Osteoblast (primary cell): ENCODE measurements around the gene BMS1. TPM values are rescaled to one million over a fixed set of nuclear protein-coding genes. Genes with fewer than 3 reads are reported as not detected.

ENCODE experiments used
- DNase-seq: peaks from one replicate; pipeline ENCODE4 v3.0.0; 2011; ENCODE audit warnings: low spot score, mixed read lengths; ENCODE audit not compliant: insufficient read length; ENCODE audit errors: missing footprints
- H2AFZ ChIP-seq: 2 replicates; pipeline ENCODE4 v1.6.0; 2011; ENCODE audit warnings: mild to moderate bottlenecking, low read length
- H3K27ac ChIP-seq: 2 replicates; pipeline ENCODE4 v1.5.1; 2011; ENCODE audit warnings: mild to moderate bottlenecking, low read depth, low read length, moderate library complexity
- H3K27me3 ChIP-seq: 2 replicates; pipeline ENCODE4 v1.6.0; 2012; ENCODE audit warnings: mild to moderate bottlenecking, control low read depth, inconsistent platforms, low read length, moderate library complexity; ENCODE audit not compliant: insufficient read depth
- H3K36me3 ChIP-seq: 2 replicates; pipeline ENCODE4 v1.5.1; 2011; ENCODE audit warnings: mild to moderate bottlenecking, low read length, control low read depth, moderate library complexity; ENCODE audit not compliant: insufficient read depth
- H3K4me1 ChIP-seq: 2 replicates; pipeline ENCODE4 v1.5.1; 2011; ENCODE audit warnings: mild to moderate bottlenecking, low read length, control low read depth, moderate library complexity; ENCODE audit not compliant: insufficient read depth
- H3K4me2 ChIP-seq: 2 replicates; pipeline ENCODE4 v1.6.0; 2011; ENCODE audit warnings: mild to moderate bottlenecking, low read length; ENCODE audit not compliant: insufficient read depth
- H3K4me3 ChIP-seq: fragments of 200-600 bp; sonication (generic); 3 replicates; pipeline ENCODE4 v1.5.1; 2012; ENCODE audit warnings: mild to moderate bottlenecking, low read length, inconsistent platforms; ENCODE audit not compliant: insufficient read depth
- H3K79me2 ChIP-seq: 2 replicates; pipeline ENCODE4 v1.6.0; 2012; ENCODE audit warnings: mild to moderate bottlenecking, low read length, control low read depth, inconsistent platforms; ENCODE audit not compliant: insufficient read depth
- H3K9me3 ChIP-seq: 2 replicates; pipeline ENCODE4 v1.5.1; 2011; ENCODE audit warnings: low read depth, low read length, control low read depth
- H4K20me1 ChIP-seq: 2 replicates; pipeline ENCODE4 v1.6.0; 2012; ENCODE audit warnings: mild to moderate bottlenecking, low read length, control low read depth; ENCODE audit not compliant: insufficient read depth
- CTCF ChIP-seq: IDR thresholded peaks from 2 replicates; pipeline ENCODE4 v1.5.1; 2011; ENCODE audit warnings: mild to moderate bottlenecking, low read depth, low read length, moderate library complexity; ENCODE audit errors: extremely low read depth
- small RNA-seq: library from RNA; depleted of rRNA; stranded (forward); fragments of <200 nt; gene quantifications from one replicate; pipeline ENCODE3, GENCODE V24; 2012
- total RNA-seq: library from RNA; depleted of rRNA; stranded (reverse); fragments of >200 nt; gene quantifications from 2 replicates; pipeline ENCODE4 v1.2.3, GENCODE V29; 2012

Gene BMS1
- total RNA-seq, 1 donor: 14.5 TPM

GRCh38 chr10:42878821-42879195, 96.2 kb downstream of the BMS1 start:
- no peaks in the 10 kb centered on the region for H3K36me3 ChIP-seq
- TF ChIP-seq CTCF: no peak
- H3K4me3 ChIP-seq: no peak overlapping the region
- DNase-seq: peak; percentile 84
- H3K4me1 ChIP-seq: no peaks in the 10 kb centered on the region
- no peaks in the 10 kb centered on the region for H4K20me1 ChIP-seq
- no peaks in the 10 kb centered on the region for H3K27me3 ChIP-seq
- H3K79me2 ChIP-seq: no peaks in the 10 kb centered on the region
- no peak overlapping the region for H3K4me2 ChIP-seq
- no peaks in the 10 kb centered on the region for H3K9me3 ChIP-seq
- no peak overlapping the region for H2AFZ ChIP-seq
- no peak overlapping the region for H3K27ac ChIP-seq

GRCh38 chr10:42879380-42880254, 97.0 kb downstream of the BMS1 start:
- no peak for DNase-seq
- H3K4me3 ChIP-seq: no peak overlapping the region
- no peaks in the 10 kb centered on the region for H3K4me1 ChIP-seq
- no peaks in the 10 kb centered on the region for H3K79me2 ChIP-seq
- H2AFZ ChIP-seq: no peak overlapping the region
- no peak overlapping the region for H3K27ac ChIP-seq
- no peaks in the 10 kb centered on the region for H3K9me3 ChIP-seq
- H4K20me1 ChIP-seq: no peaks in the 10 kb centered on the region
- H3K36me3 ChIP-seq: no peaks in the 10 kb centered on the region
- TF ChIP-seq CTCF: no peak
- no peaks in the 10 kb centered on the region for H3K27me3 ChIP-seq
- H3K4me2 ChIP-seq: no peak overlapping the region

- DNase-seq: no peak
- Histone ChIP-seq H3K27me3 (no peaks in the 10 kb centered on the region), H3K4me3 (no peak overlapping the region), H3K9me3 (no peaks in the 10 kb centered on the region), H3K4me1 (no peaks in the 10 kb centered on the region), H3K79me2 (no peaks in the 10 kb centered on the region), H3K27ac (no peak overlapping the region), H3K4me2 (no peak overlapping the region), H2AFZ (no peak overlapping the region), H3K36me3 (no peaks in the 10 kb centered on the region), H4K20me1 (no peaks in the 10 kb centered on the region)
- no peak for TF ChIP-seq CTCF
Measured at GRCh38 chr10:42880255-42880620, 97.6 kb downstream of the BMS1 start.

- no peak overlapping the region for H3K27ac ChIP-seq
- H3K4me2 ChIP-seq: no peak overlapping the region
- no peaks in the 10 kb centered on the region for H3K4me1 ChIP-seq
- no peaks in the 10 kb centered on the region for H4K20me1 ChIP-seq
- no peaks in the 10 kb centered on the region for H3K36me3 ChIP-seq
- H3K4me3 ChIP-seq: no peak overlapping the region
- no peak overlapping the region for H2AFZ ChIP-seq
- no peaks in the 10 kb centered on the region for H3K9me3 ChIP-seq
- no peaks in the 10 kb centered on the region for H3K79me2 ChIP-seq
- no peak for TF ChIP-seq CTCF
- no peak for DNase-seq
- no peaks in the 10 kb centered on the region for H3K27me3 ChIP-seq
Measured at GRCh38 chr10:42882597-42882996, 100.0 kb downstream of the BMS1 start.

Small RNA genes lying within 50 kb of the gene (small RNA-seq; reads per million reads assigned to genes)
- not detected for gene RNU6-885P

Other genes with a start within 250 kb of the BMS1 start
- gene ZNF33B, start 144.2 kb upstream of the BMS1 start, total RNA-seq: 9.4 and 25.3 TPM in 2 replicates